Testis (tissue), 3 donors: Measurements from ENCODE around the gene PBX1. TPM values are rescaled to one million over a fixed set of nuclear protein-coding genes. Genes with fewer than 3 reads are reported as not detected.
A peak's percentile ranks its signal among the peaks of the same experiment; 100 is the strongest.

Source experiments
- DNase-seq: peaks from one replicate; pipeline ENCODE4 v3.0.0-alpha.2; 2019
- H3K27ac ChIP-seq, 2 donors: fragments of 200-600 bp; sonication (generic); one replicate each; pipeline ENCODE4 v1.5.1; 2019
- H3K27me3 ChIP-seq: fragments of 200-600 bp; sonication (generic); one replicate; pipeline ENCODE4 v1.5.1; 2019
- H3K36me3 ChIP-seq: fragments of 200-600 bp; sonication (generic); one replicate; pipeline ENCODE4 v1.5.1; 2017; ENCODE audit warnings: low read depth; ENCODE audit errors: missing control alignments
- H3K4me1 ChIP-seq: fragments of 200-600 bp; sonication (generic); one replicate; pipeline ENCODE4 v1.5.1; 2019
- H3K4me3 ChIP-seq, 2 donors: fragments of 200-600 bp; sonication (generic); one replicate each; pipeline ENCODE4 v1.5.1; 2017 to 2019
- H3K9me3 ChIP-seq: fragments of 200-600 bp; sonication (generic); one replicate; pipeline ENCODE4 v1.5.1; 2017
- POLR2A ChIP-seq: fragments of 450-650 bp; IDR thresholded peaks from one replicate; pipeline ENCODE4 v1.6.1; 2017; ENCODE audit warnings: antibody characterized with exemption, mild to moderate bottlenecking, moderate library complexity
- WGBS, 2 donors: methylation state at CpG; one replicate each; pipeline ENCODE4 v1.1.5; 2018; 5-methylcytosine and 5-hydroxymethylcytosine counted together
- intact Hi-C: fragments of 100-400 bp; cut with DNase I; formaldehyde crosslinking; loops from one replicate; pipeline ENCODE4 v1.15.1; 2023; ENCODE audit warnings: low total_unique reads
- polyA plus RNA-seq: library from polyadenylated mRNA; stranded (reverse); fragments of 350-450 nt; fragmentation: Illumina TruSeq; extraction: RNeasy Lipid Tissue Mini Kit (QIAGEN cat#74804); gene quantifications from one replicate; pipeline ENCODE4 v1.2.3, GENCODE V29; 2014; ENCODE audit warnings: low read depth, low replicate concordance; ENCODE audit not compliant: insufficient read depth
- total RNA-seq, 2 donors: library from RNA; depleted of rRNA; stranded (reverse); fragments of >200 nt; gene quantifications; one replicate each; pipeline ENCODE4 v1.2.3, GENCODE V29; 2016
- TF ChIP-seq, protein P1 (sequence below), 3 experiments: fragments of 450-650 bp in 2 of 3; fragments of 200-600 bp in 1 of 3; sonication (generic) in 1 of 3; IDR thresholded peaks; one replicate each; pipeline ENCODE4 v1.5.1; 2016 to 2019; ENCODE audit warnings: antibody characterized with exemption in 3 of 3, mild to moderate bottlenecking in 2 of 3, moderate library complexity in 1 of 3

The PBX1 gene
- total and polyA plus RNA-seq, 3 donors from 2014 or later = 20.2 to 25.0 (median 20.3) TPM

DNA sequence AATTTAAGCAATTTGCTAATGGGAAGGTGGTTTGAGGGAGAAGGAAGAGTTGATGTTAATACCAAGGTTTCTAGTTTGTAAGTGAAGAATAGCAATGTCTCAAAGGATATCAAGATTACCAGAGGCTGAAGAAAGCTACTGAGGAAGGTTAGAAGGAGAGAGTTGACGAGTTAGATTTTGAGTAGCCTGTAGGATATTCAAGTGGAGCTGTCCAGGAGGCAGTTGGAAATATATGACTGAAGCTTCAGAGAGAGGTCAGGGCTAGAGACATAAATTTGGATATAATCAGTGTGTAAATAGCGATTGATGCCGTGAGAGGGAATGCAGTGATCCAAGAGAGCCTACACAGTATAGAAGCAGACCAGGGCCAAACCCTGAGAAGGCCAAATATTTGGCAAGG, 48.4 kb downstream of the PBX1 start:
- no peak for DNase-seq
- Histone ChIP-seq H3K27me3 (no peaks in the 10 kb centered on the region), H3K4me1 (peaks cover 27% of the 10 kb centered on the region), H3K27ac (no peak overlapping the region), H3K4me3 (no peak overlapping the region), H3K36me3 (no peaks in the 10 kb centered on the region), H3K9me3 (no peaks in the 10 kb centered on the region)
- intact Hi-C loops = no loop called here
- no peak for TF ChIP-seq POLR2A
- TF ChIP-seq, protein P1, sequence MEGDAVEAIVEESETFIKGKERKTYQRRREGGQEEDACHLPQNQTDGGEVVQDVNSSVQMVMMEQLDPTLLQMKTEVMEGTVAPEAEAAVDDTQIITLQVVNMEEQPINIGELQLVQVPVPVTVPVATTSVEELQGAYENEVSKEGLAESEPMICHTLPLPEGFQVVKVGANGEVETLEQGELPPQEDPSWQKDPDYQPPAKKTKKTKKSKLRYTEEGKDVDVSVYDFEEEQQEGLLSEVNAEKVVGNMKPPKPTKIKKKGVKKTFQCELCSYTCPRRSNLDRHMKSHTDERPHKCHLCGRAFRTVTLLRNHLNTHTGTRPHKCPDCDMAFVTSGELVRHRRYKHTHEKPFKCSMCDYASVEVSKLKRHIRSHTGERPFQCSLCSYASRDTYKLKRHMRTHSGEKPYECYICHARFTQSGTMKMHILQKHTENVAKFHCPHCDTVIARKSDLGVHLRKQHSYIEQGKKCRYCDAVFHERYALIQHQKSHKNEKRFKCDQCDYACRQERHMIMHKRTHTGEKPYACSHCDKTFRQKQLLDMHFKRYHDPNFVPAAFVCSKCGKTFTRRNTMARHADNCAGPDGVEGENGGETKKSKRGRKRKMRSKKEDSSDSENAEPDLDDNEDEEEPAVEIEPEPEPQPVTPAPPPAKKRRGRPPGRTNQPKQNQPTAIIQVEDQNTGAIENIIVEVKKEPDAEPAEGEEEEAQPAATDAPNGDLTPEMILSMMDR (IDR thresholded peaks at IDR 0.05) = no peak
- WGBS, 2 donors = 72% methylated on average over 3 of the region's 3 CpGs

DNA sequence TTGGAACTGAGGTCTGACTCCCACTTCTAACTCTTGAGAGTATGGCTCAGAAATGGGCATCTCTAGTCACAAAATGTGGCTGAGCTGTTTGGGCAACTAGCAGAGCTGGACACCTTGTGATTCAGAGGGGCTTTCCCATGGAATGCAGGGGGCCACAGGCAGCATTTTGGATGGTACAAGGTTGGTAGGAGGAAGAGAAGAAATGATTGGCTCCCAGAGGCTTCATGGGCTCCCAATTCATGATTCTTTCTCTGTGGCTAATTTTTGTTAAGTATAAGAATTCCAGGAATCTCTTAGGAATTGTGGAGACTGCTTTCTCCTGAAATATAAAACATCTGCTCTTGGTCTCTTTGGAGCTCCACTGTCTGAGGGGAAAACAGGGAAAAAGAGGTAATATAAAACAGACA, 49.7 kb downstream of the PBX1 start:
- Histone ChIP-seq H3K27ac (no peak overlapping the region), H3K9me3 (no peaks in the 10 kb centered on the region)

DNA sequence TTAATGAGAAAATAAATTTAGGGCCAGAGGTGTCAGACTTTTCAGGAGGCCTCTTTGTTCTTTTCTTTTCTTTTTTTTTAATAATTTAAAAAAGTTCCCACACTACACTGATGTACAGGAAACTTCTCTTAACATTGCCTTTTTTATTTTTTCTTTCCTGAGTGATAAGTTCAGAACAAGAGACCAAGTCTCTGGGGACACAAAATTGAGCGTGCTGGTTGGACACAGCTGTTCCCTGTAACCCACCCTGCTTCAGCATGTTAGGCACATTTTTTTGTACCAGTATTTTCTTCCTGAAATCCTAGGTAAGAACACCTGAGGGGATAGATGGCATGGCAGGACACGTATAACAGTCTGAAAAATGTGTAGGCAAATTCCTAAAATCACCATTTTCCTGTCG, 50.1 kb downstream of the PBX1 start:
- H3K27ac ChIP-seq = peak overlapping the region in 1 of 2 donors; percentile 36
- 77 to 82% methylated on average over 3 of the region's 3 CpGs for WGBS, 2 donors
- no peaks in the 10 kb centered on the region for H3K9me3 ChIP-seq
- H3K27me3 ChIP-seq = no peaks in the 10 kb centered on the region
- TF ChIP-seq POLR2A = no peak
- TF ChIP-seq, protein P1 (IDR thresholded peaks at IDR 0.05) = no peak
- intact Hi-C loops = no loop called here
- H3K36me3 ChIP-seq = no peaks in the 10 kb centered on the region
- H3K4me1 ChIP-seq = peaks cover 23% of the 10 kb centered on the region
- no peak for DNase-seq
- no peak overlapping the region for H3K4me3 ChIP-seq

More for the DNA sequence above, 49.7 kb downstream of the PBX1 start:
- Histone ChIP-seq H3K27me3 (no peaks in the 10 kb centered on the region), H3K4me1 (peaks cover 23% of the 10 kb centered on the region), H3K36me3 (no peaks in the 10 kb centered on the region), H3K4me3 (no peak overlapping the region)
- intact Hi-C loops = no loop called here
- TF ChIP-seq POLR2A = no peak
- TF ChIP-seq, protein P1 (IDR thresholded peaks at IDR 0.05) = no peak
- DNase-seq = no peak

DNA sequence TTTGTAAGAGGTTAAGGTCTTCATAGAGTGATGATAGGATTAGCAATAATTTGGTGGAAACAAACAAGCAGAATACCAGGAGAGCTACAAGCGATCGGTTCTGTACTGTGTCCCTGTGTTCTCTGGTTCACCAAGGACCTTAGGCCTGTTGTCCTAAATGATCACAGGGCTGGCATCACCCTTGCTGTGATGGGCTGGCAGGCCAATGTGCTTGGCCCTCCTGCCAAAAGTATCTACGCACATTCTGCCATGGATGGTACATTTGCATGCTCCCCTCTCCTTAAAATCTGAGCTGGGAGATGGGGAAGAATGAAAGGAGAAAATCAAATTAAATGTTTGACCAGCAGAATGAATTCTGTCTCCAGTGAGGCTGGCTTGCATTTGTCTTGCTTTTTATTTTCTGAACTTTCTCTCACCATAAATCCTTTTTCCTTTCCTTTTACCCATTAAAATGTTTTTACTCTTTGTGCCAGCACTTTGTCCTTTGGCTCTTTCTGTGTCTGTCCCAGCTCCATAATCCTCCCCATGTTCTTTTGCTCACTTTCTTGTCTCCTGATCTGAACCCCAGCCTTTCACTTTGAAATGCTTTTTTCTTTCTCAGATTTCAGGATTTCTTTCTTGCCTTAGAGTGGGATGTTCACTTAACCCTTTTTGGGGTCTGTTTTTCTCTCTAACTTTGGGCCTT, 51.7 kb downstream of the PBX1 start:
- Histone ChIP-seq H3K9me3 (no peaks in the 10 kb centered on the region), H3K27me3 (no peaks in the 10 kb centered on the region), H3K36me3 (no peaks in the 10 kb centered on the region), H3K4me3 (no peak overlapping the region), H3K4me1 (peaks cover 23% of the 10 kb centered on the region), H3K27ac (peak overlapping the region in 1 of 2 donors; percentile 38)
- WGBS, 2 donors = 67 to 69% methylated on average over 3 of the region's 3 CpGs
- TF ChIP-seq, protein P1 (IDR thresholded peaks at IDR 0.05) = no peak
- no peak for TF ChIP-seq POLR2A
- no peak for DNase-seq
- intact Hi-C loops = no loop called here
